Skin of body (tissue), 2 donors: ENCODE data around the gene SLC16A8. TPM values are rescaled to one million over a fixed set of nuclear protein-coding genes. Genes with fewer than 3 reads are reported as not detected.
"Not testable (repeated sequence)": the region's sequence is repeated elsewhere in the genome, so short reads cannot be mapped to it uniquely, and the experiment has no call there.

Experiments used
- DNase-seq: peaks from one replicate; lab custom pipeline; 2025; lab: John Stamatoyannopoulos, UW
- total RNA-seq: library from RNA; depleted of rRNA; stranded (reverse); fragments of >200 nt; gene quantifications from one replicate; pipeline ENCODE4 v1.2.3, GENCODE V29; 2014

Gene SLC16A8
- total RNA-seq, 1 donor from 2014 or later: 0.69 TPM

DNA sequence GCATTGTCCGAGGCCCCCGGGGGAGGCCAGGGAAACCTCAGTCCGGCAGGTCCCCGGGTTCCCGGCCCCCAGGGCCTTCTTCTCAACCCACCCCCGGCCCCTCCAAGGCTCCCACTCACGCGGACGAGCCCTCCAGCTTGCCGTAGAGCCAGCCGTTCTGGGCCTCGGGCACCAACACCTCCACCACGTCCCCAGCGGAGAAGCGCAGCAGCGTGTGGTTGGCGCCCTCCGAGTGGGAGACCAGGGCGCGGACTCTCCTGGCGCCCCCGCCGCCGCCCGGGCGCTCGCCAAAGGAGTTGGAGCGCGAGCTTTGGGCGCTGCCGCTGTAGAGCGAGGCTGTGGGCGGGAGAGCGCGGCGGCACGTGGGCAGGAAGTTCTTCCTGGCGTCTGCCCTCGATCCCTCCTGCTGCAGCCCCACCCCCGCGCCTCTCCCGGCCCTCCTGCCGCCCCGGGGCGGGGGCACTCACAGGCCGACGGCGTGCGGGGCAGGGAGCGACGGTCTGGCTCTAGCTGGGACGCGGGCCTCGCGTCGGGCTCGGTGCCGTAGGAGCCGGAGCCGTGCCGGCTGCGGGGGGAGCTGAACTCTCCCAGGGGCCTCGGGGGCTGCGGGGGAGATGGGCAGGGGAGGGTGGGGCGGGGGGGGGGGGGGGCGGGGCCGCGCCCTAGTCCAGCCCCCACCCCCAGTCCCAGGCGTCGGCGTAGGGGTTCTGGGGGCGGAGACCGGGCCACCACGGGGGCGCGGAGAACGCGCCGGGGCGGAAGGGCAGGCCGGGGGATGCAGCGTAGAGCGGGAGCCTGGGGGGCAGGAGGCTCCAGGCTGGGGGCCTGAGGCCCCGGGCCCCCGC, 4.9 kb upstream of the SLC16A8 start:
- DNase-seq: no peak

DNA sequence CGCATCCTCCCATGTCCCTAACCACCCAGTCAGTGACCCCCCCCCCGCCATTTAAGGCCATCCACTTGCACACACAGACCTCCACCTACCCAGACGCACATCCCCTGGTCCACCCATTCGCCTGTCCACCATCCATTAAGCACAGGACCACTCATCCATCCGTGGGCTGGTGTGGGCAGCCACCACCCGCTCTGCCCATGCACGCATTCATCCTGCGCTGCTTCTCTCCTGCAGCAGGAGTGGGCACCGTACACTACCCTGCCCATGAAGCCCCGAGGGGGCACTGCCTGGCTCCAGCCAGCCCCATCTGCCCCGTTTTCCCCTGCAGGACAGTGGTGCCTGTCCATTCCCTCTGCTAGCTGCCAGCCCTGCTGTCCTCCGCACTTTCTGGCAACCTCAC, 3.9 kb upstream of the SLC16A8 start:
- no peak for DNase-seq

DNA sequence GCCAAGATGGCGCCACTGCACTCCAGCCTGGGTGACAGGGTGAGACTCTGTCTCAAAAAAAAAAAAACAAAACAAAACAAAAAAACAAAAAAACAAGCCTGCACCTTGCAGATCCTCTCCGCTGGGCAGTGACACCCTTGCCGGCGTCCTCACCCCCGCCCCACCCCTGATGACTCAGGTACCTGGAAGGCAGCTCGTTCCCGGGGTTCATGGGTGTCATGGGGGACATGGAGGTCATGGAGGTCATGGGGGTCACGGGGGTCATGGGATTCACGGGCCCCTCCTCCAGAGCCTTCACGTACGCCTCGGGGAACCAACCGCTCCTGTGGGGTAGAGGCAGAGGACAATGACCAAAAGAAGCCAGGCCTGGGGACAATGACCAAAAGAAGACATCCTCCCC, 3.0 kb upstream of the SLC16A8 start:
- no peak for DNase-seq

DNA sequence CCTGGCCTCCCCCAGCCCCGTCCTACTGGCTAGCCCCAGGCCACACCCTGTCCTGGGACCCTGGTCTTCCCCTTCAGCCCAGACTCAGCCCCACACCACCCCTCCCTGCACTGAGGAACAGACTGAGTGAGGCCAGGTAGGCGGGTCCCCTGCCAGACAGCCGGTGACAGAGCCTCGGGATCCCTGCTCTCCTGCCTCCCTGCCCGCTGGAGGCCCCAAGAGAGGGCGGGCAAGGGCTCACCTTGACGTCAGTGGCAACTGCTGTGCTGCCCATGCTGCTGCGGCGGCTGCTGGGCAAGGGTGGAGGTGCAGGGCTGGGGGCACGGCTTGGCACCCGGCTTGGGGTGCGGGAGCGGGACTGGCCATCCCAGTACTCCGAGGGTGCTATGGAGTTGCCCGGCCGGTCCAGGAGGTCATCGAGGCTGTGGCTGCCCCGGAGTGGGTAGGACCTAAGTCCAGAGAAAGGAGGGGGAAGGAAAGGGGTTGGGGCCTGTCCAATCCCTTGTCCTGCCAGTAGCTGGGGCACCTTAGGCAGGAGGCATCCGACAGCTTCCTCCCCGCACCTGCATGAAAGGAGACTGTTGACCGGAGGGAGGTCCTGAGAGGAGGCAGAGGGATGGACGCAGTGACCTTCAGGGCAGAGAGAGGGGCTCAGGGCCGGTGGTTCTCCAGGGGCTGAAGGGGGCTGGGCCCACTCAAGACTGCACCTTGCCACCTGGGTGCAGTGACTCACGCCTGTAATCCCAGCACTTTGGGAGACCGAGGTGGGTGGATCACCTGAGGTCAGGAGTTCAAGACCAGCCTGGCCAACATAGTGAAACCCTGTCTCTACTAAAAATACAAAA, 2.2 kb upstream of the SLC16A8 start:
- DNase-seq: no peak

DNA sequence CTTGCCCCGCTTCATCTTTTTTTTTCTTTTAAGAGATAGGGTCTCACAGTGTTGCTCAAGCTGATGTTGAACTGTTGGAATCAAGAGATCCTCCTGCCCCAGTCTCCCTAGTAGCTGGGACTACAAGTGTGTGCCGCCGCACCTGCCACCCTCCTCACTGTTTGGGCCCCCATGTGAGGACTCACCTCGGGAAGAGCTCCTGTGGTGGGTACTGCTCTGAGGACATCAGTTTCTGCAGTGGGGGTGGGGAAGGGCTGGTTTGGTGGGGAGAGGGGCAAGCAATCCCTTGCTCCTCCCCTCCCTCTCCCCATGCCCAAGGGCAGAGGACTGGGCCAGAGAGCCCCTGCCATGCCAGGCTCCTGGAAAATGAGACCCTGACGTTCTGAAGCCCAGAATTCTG, 1.5 kb upstream of the SLC16A8 start:
- no peak for DNase-seq

DNA sequence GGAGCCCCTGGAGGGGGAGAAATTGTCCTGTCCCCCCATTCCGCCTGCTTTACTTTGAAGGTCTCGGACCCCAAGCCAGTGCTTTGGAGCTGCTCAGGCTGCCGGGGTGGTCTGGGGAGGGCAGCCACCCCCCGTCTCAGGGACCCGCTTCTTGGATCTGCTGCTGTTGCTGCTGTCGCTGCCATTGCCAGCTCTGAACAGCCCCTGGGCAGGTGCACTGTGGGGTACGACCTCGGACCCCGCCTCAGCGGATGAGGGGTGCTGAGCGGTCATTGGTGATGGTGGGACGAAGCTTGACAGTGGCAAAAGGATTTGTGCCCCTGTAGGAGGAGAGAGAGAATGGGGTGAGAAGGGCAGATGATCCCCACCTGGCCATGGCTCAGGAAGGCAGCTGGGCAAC, 1.1 kb upstream of the SLC16A8 start:
- no peak for DNase-seq

DNA sequence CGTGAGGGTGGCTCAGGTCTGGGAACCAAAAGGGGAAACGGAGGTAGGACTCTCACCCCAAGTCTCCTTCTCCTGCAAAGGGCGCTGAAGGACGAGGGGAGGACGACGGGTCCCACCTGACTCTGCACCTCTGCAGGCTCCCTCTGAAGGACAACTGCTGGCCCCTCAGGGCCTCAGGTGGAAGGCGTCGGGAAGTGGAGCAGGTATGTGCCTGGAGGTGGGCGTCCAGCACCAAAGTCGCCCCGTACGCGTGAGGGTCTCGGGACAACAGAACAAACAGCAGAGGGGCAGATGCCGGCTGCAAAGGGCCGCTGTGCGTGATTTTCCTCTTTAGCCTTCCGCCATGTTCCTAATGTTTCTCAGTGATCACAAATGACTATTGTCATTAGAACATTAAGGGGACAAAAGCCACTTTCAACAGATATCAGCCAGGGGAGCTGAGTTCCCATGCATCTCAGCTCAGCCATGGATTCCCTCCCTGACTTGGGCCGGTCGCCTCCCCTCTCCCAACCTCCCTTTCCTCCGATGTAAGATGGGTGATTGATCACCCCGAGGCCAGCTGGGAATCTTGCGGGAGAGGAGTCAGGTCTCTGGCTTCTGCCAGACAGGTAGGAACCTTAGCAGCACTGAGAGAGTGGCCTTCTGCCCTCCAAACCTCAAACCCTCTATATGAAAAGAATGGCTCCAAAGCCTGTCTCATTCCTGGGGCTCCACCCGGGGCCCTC, 836 bp downstream of the SLC16A8 start:
- no peak for DNase-seq

DNA sequence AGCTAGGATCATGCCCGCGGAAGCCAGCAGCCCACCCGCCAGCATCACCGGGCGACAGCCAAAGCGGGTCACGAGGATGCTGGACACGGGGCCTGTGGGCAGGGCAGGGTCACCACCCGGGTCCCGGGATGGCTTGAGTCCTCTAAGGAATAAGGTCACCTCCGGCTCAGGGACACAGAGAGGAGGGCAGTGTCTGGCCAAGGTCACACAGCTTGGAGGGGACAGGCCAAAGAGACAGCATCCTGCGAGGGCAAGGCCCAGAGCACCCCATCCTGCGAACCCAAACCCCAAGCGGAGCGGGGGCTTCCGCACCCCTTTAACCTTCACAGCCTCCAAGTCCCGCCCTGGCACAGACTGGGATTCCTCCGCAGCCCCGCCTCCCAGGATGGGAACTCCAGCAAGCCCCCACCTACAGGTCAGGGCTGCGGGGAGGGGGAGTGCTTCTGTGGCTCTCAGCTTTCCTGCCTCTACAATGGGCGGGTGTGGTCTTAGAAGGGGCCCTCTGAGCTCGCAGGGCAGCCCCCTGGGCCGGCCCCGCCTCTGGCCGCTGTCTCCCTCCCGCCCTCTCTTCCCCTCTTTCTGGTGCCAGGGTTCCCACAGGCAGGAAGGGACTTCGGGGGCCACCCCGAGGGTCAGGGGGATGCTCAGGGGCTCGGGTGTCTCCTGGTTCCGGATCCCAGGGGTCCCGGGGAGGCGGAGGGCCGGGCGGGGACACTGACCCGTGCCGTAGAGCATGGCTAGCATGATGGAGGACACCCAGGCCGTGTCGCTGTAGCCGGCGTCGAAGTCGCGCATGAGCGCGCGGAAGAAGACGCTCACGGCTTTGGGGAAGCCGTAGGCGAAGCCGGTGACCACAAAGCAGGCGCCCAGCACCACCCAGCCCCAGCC, 1.8 kb downstream of the SLC16A8 start:
- DNase-seq: no peak

DNA sequence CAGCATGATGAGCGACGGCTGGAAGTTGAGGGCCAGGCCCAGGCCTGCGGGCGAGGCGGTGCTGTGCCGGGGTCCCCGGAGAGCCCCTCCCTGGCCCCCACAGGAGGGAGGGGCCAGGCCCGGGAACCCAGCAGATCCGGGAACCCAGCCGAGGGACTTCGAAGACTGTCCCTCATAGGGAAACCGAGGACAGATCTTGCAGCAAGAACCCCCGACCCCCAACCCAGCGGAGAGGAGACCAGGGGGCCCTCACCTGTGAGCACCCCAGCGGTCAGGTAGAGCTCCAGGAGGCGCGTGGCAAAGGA, 2.4 kb downstream of the SLC16A8 start:
- DNase-seq: no peak

DNA sequence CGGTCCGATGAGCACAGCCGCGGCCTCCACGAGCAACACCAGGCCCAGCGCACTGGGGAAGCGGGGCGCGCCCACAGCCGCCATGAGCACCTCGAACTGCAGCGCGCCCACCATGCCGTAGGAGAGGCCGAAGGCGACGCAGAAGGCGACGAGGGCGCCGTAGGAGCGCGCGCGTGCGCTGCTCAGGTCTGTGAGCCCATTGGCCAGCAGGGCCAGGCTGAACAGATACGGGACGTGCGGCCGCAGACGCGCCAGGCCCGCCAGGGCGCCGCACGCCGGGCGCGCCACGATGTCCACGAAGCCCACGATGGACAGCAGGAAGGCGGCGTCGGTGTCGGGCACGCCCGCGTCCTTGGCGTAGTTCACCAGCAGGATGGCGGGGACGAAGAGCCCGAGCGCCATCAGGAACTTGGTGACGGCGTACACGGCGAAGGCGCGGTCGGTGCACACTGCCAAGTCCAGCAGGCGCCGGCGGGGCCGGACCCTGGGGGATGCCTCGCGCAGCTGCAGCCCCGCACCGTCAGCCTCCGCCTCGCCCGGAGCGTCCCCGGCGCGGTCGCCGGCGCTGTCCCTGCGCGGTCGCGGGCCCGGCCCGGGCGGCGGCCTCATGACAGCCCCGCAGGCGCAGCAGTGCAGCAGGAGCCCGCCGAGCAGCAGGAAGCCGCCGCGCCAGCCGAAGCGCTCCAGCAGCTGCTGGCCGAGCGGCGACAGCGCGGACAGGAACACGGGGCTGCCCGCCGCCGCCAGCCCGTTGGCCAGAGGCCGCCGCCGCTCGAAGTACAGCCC, 2.9 kb downstream of the SLC16A8 start:
- no peak for DNase-seq

DNA sequence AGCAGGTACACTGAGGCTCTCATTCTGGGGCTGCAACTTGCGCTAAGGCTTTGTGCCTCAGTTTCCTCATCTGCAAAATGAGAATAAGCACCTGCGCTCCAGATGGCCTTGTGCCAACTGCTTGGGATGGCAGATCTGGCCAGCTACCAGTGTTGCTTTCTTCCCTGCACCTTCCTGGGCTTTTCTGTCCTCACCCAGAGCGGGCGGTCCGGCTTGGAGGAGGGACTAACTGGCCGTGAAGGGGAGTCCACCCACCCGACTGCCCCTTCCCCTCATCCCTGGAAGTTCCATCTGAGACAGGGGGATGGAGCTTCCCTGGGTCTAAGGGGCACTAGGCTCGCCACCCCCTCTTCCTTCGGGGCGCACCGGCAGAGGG, 3.5 kb downstream of the SLC16A8 start:
- DNase-seq: no peak

DNA sequence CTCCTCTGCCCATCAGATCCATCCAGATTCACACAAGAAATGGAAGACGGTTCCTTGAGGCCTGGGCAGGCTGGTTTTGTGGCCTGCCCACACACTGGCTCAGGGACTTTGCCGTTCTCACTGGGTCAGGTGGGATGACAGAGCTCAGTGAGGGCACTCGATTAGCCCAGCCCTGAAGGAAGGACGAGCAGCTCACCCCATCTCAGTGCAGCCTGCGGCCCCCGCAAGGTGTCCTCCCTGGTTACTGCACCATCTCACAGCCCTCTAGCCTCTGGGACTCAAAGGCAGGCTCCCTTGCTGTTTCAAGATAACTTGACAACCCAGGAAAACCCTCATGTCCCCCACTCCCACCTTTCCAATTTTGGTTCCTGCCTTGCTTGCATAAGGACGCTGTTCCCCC, 4.2 kb downstream of the SLC16A8 start:
- DNase-seq: no peak

DNA sequence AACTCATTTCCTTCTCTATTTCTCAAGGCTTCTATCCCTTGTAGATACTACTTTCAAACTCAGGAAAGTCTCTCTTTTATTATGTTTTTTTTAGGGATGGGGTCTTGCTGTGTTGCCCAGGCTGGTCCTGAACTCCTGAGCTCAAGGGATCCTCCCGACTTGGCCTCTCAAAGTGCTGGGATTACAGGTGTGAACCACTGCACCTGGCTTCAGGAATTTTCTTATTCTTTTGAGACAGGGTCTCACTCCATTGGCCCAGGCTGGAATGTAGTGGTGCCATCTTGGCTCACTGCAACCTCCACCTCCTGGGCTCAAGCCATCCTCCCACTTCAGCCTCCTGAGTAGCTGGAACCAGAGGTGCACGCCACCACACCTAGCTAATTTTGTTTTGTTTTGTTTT, 4.8 kb downstream of the SLC16A8 start:
- DNase-seq: not testable (repeated sequence)

DNA sequence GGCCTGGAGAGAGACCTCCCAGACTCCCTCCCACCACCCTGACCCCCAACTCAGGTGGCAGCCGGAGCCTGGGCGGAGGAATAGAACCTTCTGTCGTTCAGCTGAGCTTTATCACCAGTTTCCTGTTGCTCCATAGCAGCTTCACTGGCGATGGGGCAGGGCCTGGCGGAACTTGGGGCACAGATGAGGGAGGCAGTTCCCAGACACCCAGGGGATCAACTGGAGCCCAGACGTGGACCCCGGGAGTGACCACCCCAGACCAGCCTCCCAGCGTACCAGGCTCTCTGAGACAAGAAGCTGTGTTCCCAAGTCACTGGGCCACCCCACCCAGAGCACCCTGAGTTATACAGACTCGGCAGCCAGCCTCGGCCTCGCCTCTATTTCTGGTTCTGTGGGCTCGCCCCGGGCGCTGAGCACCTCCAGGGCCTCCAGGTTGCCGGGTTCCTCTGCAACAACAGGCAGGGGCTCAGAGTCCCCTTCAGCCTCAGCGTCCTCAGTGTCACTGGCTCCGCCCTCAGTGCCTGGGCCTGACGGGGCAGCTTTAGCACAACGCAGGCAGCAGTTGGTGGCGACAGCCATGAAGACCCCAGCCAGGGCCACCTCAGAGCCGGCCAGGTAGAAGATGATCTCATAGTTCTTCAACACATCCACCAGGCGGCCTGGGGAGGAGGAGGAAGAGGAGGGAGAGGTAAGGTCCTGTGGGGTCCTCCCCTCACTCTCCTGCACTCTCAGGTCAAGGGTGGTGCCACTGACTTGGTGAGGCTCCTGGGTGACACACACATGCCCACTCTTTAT, 5.7 kb downstream of the SLC16A8 start:
- no peak for DNase-seq

DNA sequence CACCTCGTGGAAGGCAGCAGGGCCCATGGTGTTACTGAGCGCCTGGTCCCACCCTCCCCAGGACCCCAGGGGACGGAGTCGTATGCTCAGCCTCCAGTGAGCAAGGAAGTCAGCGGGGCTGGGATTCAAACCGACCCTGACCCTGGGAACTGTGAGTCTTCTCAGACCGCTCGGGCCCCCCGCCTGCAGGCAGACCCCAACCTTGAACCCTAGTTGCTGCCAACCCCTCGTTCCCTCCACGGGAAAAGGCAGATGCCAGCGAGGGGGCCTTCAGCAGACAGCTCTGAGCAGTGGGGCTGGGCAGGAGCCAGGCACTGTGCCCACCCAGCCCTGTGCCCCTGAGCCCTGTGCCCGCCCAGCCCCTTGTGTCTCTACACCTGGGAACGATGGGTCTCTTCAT, 6.4 kb downstream of the SLC16A8 start:
- DNase-seq: no peak

DNA sequence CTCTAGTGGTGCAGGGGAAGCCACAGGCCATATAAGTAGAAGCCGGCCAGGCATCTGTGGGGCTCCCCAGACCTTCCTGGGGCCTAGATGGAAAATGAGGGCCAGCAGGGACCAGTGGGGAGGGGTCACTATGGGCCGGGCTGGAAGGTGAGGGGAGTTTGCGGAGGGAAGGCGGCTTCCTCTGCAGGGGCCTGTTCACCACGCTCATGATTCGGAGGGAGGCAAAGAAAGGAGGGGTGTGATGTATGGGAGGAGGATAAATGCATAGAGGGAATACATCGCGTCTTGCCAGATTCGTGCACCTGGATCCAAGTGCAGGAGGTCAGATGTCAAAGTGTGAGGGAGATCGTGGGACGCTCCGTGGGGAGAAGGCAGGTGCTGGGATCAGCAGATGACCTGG, 6.9 kb downstream of the SLC16A8 start:
- no peak for DNase-seq

DNA sequence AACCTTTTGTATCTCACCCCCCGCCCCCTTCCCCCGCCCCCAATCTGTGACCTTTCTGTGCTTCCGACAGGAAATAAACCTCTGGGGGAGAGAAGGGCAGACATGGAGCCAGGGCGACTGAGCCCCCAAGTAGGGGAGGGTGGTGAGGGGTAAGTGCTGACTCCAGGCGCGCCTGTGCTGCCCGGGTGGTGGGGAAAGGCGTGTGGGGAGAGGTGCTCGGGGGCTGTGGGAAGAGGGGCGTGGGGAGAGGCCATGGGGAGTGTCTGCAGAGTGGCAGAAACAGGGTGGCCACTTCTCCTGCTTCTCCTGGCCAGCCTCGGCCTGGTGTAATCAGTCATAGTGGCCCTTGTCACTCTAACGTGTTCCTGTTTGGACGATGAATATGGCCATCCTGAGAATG, 8.0 kb downstream of the SLC16A8 start:
- no peak for DNase-seq

DNA sequence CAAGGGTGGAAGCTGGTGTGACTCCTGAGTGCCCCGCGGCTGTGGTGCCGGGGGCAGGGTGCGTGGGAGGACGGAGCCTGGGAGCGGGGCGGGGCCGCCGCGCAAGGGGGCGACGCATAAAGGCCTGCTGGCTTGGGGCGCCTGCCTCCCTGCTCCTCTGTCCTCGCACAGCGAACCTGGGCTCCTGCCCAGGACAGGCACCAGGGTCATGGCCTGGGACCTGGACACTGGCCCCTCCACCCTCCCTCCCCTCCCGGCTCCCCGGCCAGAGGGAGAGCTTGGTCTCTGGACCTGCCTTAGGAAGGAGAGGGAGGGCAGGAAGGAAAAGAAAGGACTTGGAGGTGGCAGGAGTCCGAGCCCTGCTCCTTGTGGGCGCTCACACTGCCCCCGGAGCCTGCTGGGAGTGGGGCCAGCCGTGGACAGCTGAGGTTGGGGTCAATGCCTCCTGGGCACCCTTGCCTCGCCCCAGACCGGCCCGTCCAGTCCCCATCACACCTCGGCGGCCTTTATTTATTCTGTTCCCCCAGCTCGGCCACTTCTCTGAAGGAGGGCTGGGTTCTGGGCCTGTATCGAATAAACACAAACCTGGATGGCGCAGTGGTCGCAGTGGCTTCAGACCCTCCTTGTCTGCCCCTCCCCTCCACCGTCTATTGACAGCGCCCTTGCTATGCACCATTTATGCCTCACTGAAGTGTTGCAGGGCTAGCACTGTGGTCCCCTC, 8.7 kb downstream of the SLC16A8 start:
- no peak for DNase-seq
